GM12878 (cell line): ENCODE data around the gene LASP1NB.

Experiments
- ATAC-seq: fragments of 200-7000 bp; cut with Tn5 transposase; 3 replicates; pipeline ENCODE4 v1.9.1; 2020; ENCODE audit warnings: mild to moderate bottlenecking, moderate library complexity
- BruUV-seq: library from RNA; stranded (reverse); fragments of 400-500 nt; replicated peaks from 2 replicates; lab custom pipeline; 2021; lab: Mats Ljungman, UMichigan
- CTCF ChIA-PET: fragments of 300-600 bp; sonication (Branson Sonifier 250); formaldehyde crosslinking; extraction: SDS; loops from one replicate; lab custom pipeline; 2021; ENCODE audit warnings: inconsistent platforms; lab: Yijun Ruan, JAX
- POLR2A ChIA-PET: fragments of 350-600 bp; formaldehyde crosslinking; extraction: SDS; loops from one replicate; lab custom pipeline; 2021; ENCODE audit warnings: inconsistent platforms; lab: Charles Lee
- RAD21 ChIA-PET: fragments of 300-600 bp; sonication (Branson Sonifier 250); formaldehyde crosslinking; loops from one replicate; lab custom pipeline; 2023; ENCODE audit warnings: antibody characterized with exemption; ENCODE audit not compliant: unreplicated experiment; lab: Charles Lee
- SMC1A ChIA-PET: fragments of 300-600 bp; sonication (Branson Sonifier 250); formaldehyde crosslinking; loops from one replicate; lab custom pipeline; 2023; ENCODE audit not compliant: unreplicated experiment, uncharacterized antibody; lab: Charles Lee
- DNase-seq: peaks from one replicate; pipeline ENCODE4 v3.0.0-alpha.2; 2011; ENCODE audit warnings: low read depth, low spot score
- FAIRE-seq: peaks from 3 replicates; lab custom pipeline; 2011; peaks lifted over from hg19 to GRCh38; lab: Jason Lieb, UNC
- H2AFZ ChIP-seq: 2 replicates; pipeline ENCODE4 v1.6.0; 2011; ENCODE audit warnings: low read depth, low read length, control low read depth; ENCODE audit not compliant: control insufficient read depth
- H3K27ac ChIP-seq: 2 replicates; pipeline ENCODE4 v1.5.1; 2011; ENCODE audit warnings: control low read depth; ENCODE audit not compliant: control insufficient read depth, insufficient read depth
- H3K27me3 ChIP-seq, 2 experiments: replicated peaks in 1 of 2; 2 replicates each; pipeline versions ENCODE4 v1.6.0 to v1.6.1; 2011; ENCODE audit warnings: low read length in 1 of 2; ENCODE audit not compliant: control insufficient read depth in 2 of 2, insufficient read depth in 2 of 2
- H3K36me3 ChIP-seq, 2 experiments: 2 replicates each; pipeline ENCODE4 v1.5.1; 2011; ENCODE audit warnings: low read length in 1 of 2; ENCODE audit not compliant: control insufficient read depth in 2 of 2, insufficient read depth in 2 of 2
- H3K4me1 ChIP-seq: 2 replicates; pipeline ENCODE4 v1.6.1; 2011; ENCODE audit warnings: mild to moderate bottlenecking, low read length, moderate library complexity, mixed read lengths; ENCODE audit not compliant: control insufficient read depth, insufficient read depth
- H3K4me2 ChIP-seq: 2 replicates; pipeline ENCODE4 v1.6.0; 2011; ENCODE audit warnings: control low read depth; ENCODE audit not compliant: control insufficient read depth, insufficient read depth
- H3K4me3 ChIP-seq: fragments of 200-600 bp; sonication (generic); 2 replicates; pipeline ENCODE4 v1.5.1; 2016
- H3K79me2 ChIP-seq: 2 replicates; pipeline ENCODE4 v1.6.0; 2011; ENCODE audit warnings: low read length; ENCODE audit not compliant: control insufficient read depth, insufficient read depth
- H3K9ac ChIP-seq: 2 replicates; pipeline ENCODE4 v1.8.0; 2011; ENCODE audit warnings: low read length, control low read depth, mixed read lengths; ENCODE audit not compliant: control insufficient read depth, insufficient read depth
- H3K9me3 ChIP-seq: replicated peaks from 3 replicates; pipeline ENCODE4 v1.5.1; 2011; ENCODE audit warnings: mild to moderate bottlenecking, low read length; ENCODE audit not compliant: control insufficient read depth, insufficient read depth
- H4K20me1 ChIP-seq: 2 replicates; pipeline ENCODE4 v1.6.0; 2011; ENCODE audit not compliant: control insufficient read depth, insufficient read depth
- ASH2L ChIP-seq: fragments of 300-600, 200-600 bp; sonication (generic); IDR thresholded peaks from 2 replicates; pipeline ENCODE4 v1.6.1; 2017; ENCODE audit warnings: low read depth, mild to moderate bottlenecking, borderline replicate concordance
- E4F1 ChIP-seq: fragments of 450-650 bp; IDR thresholded peaks from 2 replicates; pipeline ENCODE4 v1.6.1; 2018; ENCODE audit warnings: borderline replicate concordance, mild to moderate bottlenecking; ENCODE audit not compliant: partially characterized antibody
- EED ChIP-seq: sonication (generic); IDR thresholded peaks from 2 replicates; pipeline ENCODE4 v1.6.1; 2016; ENCODE audit warnings: antibody characterized with exemption, low read depth
- EP300 ChIP-seq, 2 experiments: fragments of 150-350 bp in 1 of 2; IDR thresholded peaks; 2 replicates each; pipeline ENCODE4 v1.6.1; 2011 to 2012; ENCODE audit warnings: low read depth in 2 of 2, low read length in 2 of 2, borderline replicate concordance in 1 of 2, improper control_type of control experiment in 1 of 2, inconsistent platforms in 1 of 2; ENCODE audit not compliant: control insufficient read depth in 1 of 2
- JUND ChIP-seq: IDR thresholded peaks from 2 replicates; pipeline ENCODE4 v1.6.1; 2012; ENCODE audit warnings: low read depth, mild to moderate bottlenecking, low read length, improper control_type of control experiment, moderate library complexity
- NKRF ChIP-seq: fragments of 450-650 bp; conservative IDR thresholded peaks from 2 replicates; pipeline ENCODE4 v1.6.1; 2017; ENCODE audit warnings: mild to moderate bottlenecking, moderate library complexity
- NR2C2 ChIP-seq: IDR thresholded peaks from 2 replicates; pipeline ENCODE4 v1.6.1; 2011; ENCODE audit warnings: borderline replicate concordance, low read depth; ENCODE audit not compliant: control insufficient read depth, insufficient read length
- PKNOX1 ChIP-seq: fragments of 450-650 bp; IDR thresholded peaks from 2 replicates; pipeline ENCODE4 v1.6.1; 2016; ENCODE audit warnings: mild to moderate bottlenecking
- SMAD5 ChIP-seq: IDR thresholded peaks from 2 replicates; pipeline ENCODE4 v1.6.1; 2016; ENCODE audit warnings: antibody characterized with exemption, low read depth
- SMC3 ChIP-seq: IDR thresholded peaks from 2 replicates; pipeline ENCODE4 v1.6.1; 2011; ENCODE audit warnings: low read length, improper control_type of control experiment, borderline replicate concordance
- SUPT20H ChIP-seq: IDR thresholded peaks from 2 replicates; pipeline ENCODE4 v1.6.1; 2011; ENCODE audit warnings: low read depth, mild to moderate bottlenecking, low read length, moderate library complexity, borderline replicate concordance; ENCODE audit not compliant: control insufficient read depth
- YY1 ChIP-seq: IDR thresholded peaks from 2 replicates; pipeline ENCODE4 v1.6.1; 2011; ENCODE audit warnings: low read depth, mild to moderate bottlenecking, low read length
- ZNF687 ChIP-seq: fragments of 450-650 bp; IDR thresholded peaks from 2 replicates; pipeline ENCODE4 v1.6.1; 2017; ENCODE audit warnings: mild to moderate bottlenecking, moderate library complexity
- WGBS: methylation state at CpG from one replicate; pipeline ENCODE4 v1.1.6; 2016; ENCODE audit warnings: low lambda C conversion rate; ENCODE audit not compliant: insufficient replicate concordance, insufficient coverage; ENCODE audit errors: missing lambda C conversion rate; 5-methylcytosine and 5-hydroxymethylcytosine counted together
- in situ Hi-C: fragments of 300-500 bp; cut with MboI; formaldehyde crosslinking; loops from 9 replicates; pipeline ENCODE4 v1.14.3; 2018; ENCODE audit warnings: mixed read lengths
- intact Hi-C: fragments of 100-400 bp; cut with micrococcal nuclease; formaldehyde crosslinking; loops from one replicate; pipeline ENCODE4 v1.14.2; 2022; ENCODE audit not compliant: unreplicated experiment

The LASP1NB gene

GRCh38 chr17:38886643-38887010, 38.8 kb upstream of the LASP1NB start:
- intact Hi-C loops (no loop called here), in situ Hi-C loops (no loop called here)
- ChIA-PET SMC1A (interaction anchor here (1.6 kb wide), 1 partner anchor 10 kb away, joined by 5 read pairs; no protein-coding TSS in a partner anchor), CTCF (interaction anchor here (0.9 to 2.1 kb wide), 2 partner anchors 11 to 15 kb away, joined by 3 to 12 read pairs; no protein-coding TSS in a partner anchor), RAD21 (interaction anchor here (1.4 kb wide), 1 partner anchor 12 kb away, joined by 3 read pairs; no protein-coding TSS in a partner anchor), POLR2A (no interaction called here)
- Histone ChIP-seq H3K36me3 (peaks cover 33 to 39% of the 10 kb centered on the region in 2 experiments), H3K4me2 (no peak overlapping the region), H3K79me2 (peaks cover 28% of the 10 kb centered on the region), H2AFZ (no peak overlapping the region), H3K27ac (no peak overlapping the region), H3K9me3 (no peaks in the 10 kb centered on the region), H3K4me3 (no peak overlapping the region), H3K27me3 (no peaks in the 10 kb centered on the region), H3K4me1 (peaks cover 19% of the 10 kb centered on the region), H3K9ac (no peak overlapping the region), H4K20me1 (peaks cover 5% of the 10 kb centered on the region; the same call in 1 of the 2 replicates)
- no peak for FAIRE-seq
- BruUV-seq, result no TSS peak
- ATAC-seq, result no peak
- 92% methylated on average over 8 of the region's 8 CpGs for WGBS
- no peak for DNase-seq
- TF ChIP-seq EP300 (IDR thresholded peaks at IDR 0.05; ENCODE audit: borderline replicate concordance in 1 of 2, control insufficient read depth in 1 of 2, low read depth in 2 of 2, low read length in 2 of 2), result no peak
- TF ChIP-seq NKRF, result no peak
- no peak for TF ChIP-seq EED
- TF ChIP-seq YY1, result no peak
- TF ChIP-seq JUND, result no peak
- no peak for TF ChIP-seq ASH2L
- TF ChIP-seq PKNOX1, result no peak
- TF ChIP-seq SMC3, result no peak
- no peak for TF ChIP-seq ZNF687
- no peak for TF ChIP-seq E4F1
- no peak for TF ChIP-seq NR2C2
- TF ChIP-seq SMAD5, result no peak
- no peak for TF ChIP-seq SUPT20H
